PFSK-1 (cell line): ENCODE data around the gene TNFSF8.

ENCODE experiments used
- FOXP2 ChIP-seq: optimal IDR thresholded peaks from 2 replicates; pipeline ENCODE3; 2011; ENCODE audit warnings: borderline replicate concordance, control low read depth, inconsistent platforms; ENCODE audit not compliant: insufficient read depth; ENCODE audit errors: extremely low read length, extremely low read depth
- POLR2AphosphoS5 ChIP-seq: IDR thresholded peaks from 2 replicates; pipeline ENCODE4 v1.6.1; 2012; ENCODE audit warnings: low read depth, mild to moderate bottlenecking, control low read depth, low read length, moderate library complexity
- SIN3A ChIP-seq: IDR thresholded peaks from 2 replicates; pipeline ENCODE4 v1.6.1; 2012; ENCODE audit warnings: mild to moderate bottlenecking, low read length, moderate library complexity, borderline replicate concordance; ENCODE audit not compliant: insufficient read depth
- TAF1 ChIP-seq: IDR thresholded peaks from 2 replicates; pipeline ENCODE4 v1.6.1; 2012; ENCODE audit warnings: low read length, control low read depth, borderline replicate concordance; ENCODE audit not compliant: insufficient read depth
- TF ChIP-seq, protein P1 (sequence below), 2 experiments: IDR thresholded peaks; 2 replicates each; pipeline versions ENCODE4 v1.6.1 to v1.8.0; 2011 to 2012; ENCODE audit warnings: low read depth in 2 of 2, low read length in 2 of 2, control low read depth in 1 of 2, inconsistent platforms in 1 of 2, mild to moderate bottlenecking in 1 of 2, moderate library complexity in 1 of 2; ENCODE audit not compliant: insufficient read depth in 1 of 2

Gene TNFSF8

DNA sequence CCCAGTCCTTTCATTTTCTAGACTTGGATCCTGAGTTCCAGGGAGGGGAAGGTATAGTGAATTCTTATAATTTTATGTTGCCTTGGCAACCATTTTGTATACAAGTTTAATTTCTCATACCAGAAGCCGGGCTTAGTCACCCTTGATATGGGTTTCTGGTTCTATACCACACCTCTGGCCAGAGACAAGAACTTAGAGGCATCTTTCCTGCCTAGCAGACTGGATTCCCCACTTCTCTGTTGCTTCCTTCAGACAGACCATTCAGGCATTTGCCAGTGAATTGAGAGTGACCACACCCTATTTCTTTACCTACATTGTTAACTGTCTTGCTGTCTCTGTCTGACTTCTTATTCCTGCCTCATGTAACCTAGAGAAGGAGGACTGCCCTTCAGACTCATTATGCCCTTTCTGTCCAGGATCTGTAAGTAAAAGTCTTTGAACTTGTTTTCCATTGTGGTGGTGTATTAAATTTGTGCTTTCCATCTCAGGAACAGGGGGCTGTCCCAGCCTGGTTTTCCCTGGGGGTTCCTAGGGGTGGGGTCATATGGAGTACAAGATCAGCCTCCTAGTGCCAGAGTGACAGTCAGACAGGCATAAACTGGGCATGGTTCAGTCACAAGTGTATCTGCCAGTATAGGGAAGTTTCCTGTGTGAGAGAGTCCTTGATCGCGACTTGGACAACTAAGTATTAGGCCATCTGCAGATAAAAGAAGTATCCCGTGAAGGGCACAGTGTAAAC is 27.4 kb downstream of the TNFSF8 start:
- TF ChIP-seq SIN3A (no peak), TAF1 (no peak), FOXP2 (no peak), POLR2AphosphoS5 (no peak)
- TF ChIP-seq, protein P1, sequence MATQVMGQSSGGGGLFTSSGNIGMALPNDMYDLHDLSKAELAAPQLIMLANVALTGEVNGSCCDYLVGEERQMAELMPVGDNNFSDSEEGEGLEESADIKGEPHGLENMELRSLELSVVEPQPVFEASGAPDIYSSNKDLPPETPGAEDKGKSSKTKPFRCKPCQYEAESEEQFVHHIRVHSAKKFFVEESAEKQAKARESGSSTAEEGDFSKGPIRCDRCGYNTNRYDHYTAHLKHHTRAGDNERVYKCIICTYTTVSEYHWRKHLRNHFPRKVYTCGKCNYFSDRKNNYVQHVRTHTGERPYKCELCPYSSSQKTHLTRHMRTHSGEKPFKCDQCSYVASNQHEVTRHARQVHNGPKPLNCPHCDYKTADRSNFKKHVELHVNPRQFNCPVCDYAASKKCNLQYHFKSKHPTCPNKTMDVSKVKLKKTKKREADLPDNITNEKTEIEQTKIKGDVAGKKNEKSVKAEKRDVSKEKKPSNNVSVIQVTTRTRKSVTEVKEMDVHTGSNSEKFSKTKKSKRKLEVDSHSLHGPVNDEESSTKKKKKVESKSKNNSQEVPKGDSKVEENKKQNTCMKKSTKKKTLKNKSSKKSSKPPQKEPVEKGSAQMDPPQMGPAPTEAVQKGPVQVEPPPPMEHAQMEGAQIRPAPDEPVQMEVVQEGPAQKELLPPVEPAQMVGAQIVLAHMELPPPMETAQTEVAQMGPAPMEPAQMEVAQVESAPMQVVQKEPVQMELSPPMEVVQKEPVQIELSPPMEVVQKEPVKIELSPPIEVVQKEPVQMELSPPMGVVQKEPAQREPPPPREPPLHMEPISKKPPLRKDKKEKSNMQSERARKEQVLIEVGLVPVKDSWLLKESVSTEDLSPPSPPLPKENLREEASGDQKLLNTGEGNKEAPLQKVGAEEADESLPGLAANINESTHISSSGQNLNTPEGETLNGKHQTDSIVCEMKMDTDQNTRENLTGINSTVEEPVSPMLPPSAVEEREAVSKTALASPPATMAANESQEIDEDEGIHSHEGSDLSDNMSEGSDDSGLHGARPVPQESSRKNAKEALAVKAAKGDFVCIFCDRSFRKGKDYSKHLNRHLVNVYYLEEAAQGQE (IDR thresholded peaks at IDR 0.05; ENCODE audit: insufficient read depth in 1 of 2, low read depth in 2 of 2, low read length in 2 of 2): no peak

DNA sequence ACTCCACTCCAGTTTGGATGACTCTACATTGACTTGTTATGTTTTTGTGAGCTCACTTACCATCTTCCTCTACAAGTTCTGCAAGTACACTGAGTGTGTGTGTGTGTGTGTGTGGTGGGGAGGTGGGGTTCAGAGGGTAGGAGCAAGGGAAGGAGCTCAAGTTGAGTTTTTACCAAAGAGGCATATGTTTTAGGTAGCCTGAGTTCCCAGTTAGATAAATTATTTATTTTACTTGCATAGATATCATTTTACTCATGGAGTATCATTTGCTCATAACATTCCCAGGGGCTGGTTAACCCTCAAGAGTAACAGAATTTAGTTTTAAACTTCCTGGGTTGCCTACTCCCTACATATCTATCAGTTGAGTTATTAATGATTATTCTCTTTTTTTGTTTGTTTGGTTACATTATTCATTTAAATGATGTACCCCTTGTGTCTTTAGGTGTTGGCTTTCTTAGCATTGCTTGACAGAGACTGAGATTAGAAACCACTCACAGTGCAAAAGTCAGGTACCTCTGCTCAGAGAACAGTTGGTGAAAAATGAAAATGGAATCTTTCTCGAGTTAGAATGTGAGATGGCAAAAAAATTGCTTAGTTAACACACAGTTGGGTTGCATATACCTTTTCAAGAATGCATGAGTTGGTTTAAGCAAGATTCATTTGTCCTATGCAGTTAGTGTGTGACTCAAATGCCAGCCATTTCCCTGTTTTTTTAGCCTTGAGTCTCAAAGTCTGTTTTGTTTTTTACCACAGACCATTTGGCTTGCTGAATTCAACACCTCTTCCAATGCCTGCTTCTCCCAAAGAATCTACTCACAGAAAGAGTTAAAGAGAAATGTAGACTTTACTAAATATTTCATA is 29.2 kb downstream of the TNFSF8 start:
- TF ChIP-seq, protein P1 (IDR thresholded peaks at IDR 0.05; ENCODE audit: insufficient read depth in 1 of 2, low read depth in 2 of 2, low read length in 2 of 2): no peak
- TF ChIP-seq SIN3A (no peak), FOXP2 (no peak), TAF1 (no peak), POLR2AphosphoS5 (no peak)

DNA sequence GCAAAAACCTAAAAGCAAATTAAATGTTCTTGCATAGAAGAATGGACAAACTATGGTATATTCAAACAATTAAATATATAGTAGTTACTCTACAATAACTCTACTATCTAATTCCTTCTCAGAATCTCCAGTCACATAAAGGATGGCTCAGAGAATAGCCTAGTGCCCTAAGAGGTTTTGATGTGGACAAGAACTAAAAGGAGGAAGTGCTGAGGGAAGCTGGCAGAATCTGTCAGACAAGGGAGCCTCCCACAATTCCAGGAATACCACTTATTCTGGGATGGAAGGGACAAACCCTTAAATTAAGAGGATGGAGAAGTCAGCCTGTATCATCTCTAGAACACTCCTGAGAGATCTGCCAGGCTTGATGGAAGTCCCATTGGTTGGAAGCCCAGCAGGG is 30.4 kb downstream of the TNFSF8 start:
- TF ChIP-seq TAF1 (no peak), POLR2AphosphoS5 (no peak), SIN3A (no peak), FOXP2 (no peak)
- TF ChIP-seq, protein P1 (IDR thresholded peaks at IDR 0.05; ENCODE audit: insufficient read depth in 1 of 2, low read depth in 2 of 2, low read length in 2 of 2): no peak

DNA sequence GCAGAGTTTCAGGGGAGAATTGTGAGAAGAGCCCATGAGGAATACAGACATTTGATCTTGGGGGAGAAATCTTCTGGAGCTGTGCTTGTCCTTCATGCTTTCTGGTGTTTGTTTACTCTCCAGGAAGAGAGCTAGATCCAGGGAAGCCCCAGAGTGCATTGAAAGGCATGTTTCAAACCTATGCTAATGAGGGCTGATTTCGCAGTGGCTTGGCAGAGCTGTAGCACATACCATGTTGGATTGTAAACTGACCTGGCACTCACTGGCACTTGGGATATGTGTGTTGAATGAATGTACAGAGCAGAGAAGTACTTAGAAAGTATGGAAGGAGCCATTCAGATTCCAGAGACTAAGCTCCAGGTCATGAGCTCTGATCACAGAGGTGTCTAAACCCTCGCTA is 30.9 kb downstream of the TNFSF8 start:
- TF ChIP-seq POLR2AphosphoS5 (no peak), SIN3A (no peak), FOXP2 (no peak), TAF1 (no peak)
- TF ChIP-seq, protein P1 (IDR thresholded peaks at IDR 0.05; ENCODE audit: insufficient read depth in 1 of 2, low read depth in 2 of 2, low read length in 2 of 2): no peak
